CD8-positive, alpha-beta memory T cell (primary cell): Measurements from ENCODE around the gene ATP6V1D. TPM values are rescaled to one million over a fixed set of nuclear protein-coding genes. Genes with fewer than 3 reads are reported as not detected.
A peak's percentile ranks its signal among the peaks of the same experiment; 100 is the strongest.
"Not testable (repeated sequence)": the region's sequence is repeated elsewhere in the genome, so short reads cannot be mapped to it uniquely, and the experiment has no call there.

Experiments used
- CTCF ChIA-PET: fragments of 350-600 bp; sonication (Branson Sonifier 250); formaldehyde crosslinking; loops from one replicate; lab custom pipeline; 2021; ENCODE audit warnings: antibody characterized with exemption; lab: Charles Lee
- POLR2A ChIA-PET: fragments of 350-600 bp; sonication (Branson Sonifier 250); formaldehyde crosslinking; loops from one replicate; lab custom pipeline; 2021; ENCODE audit warnings: antibody characterized with exemption; lab: Charles Lee
- DNase-seq, 5 donors: peaks; one replicate each; pipeline versions ENCODE4 v3.0.0 to v3.0.0-alpha.2; 2020 to 2022; ENCODE audit warnings: mixed read lengths in 1 of 5
- H3K27ac ChIP-seq: one replicate; pipeline ENCODE4 v1.7.0; 2013; ENCODE audit warnings: low read depth, mild to moderate bottlenecking, low read length, moderate library complexity
- H3K27me3 ChIP-seq: 2 replicates; pipeline ENCODE4 v1.7.0; 2013; ENCODE audit warnings: low read length, mild to moderate bottlenecking; ENCODE audit not compliant: insufficient read depth, poor library complexity, severe bottlenecking
- H3K36me3 ChIP-seq: 2 replicates; pipeline ENCODE4 v1.7.0; 2013; ENCODE audit warnings: mild to moderate bottlenecking, low read length, moderate library complexity; ENCODE audit not compliant: insufficient read depth
- H3K4me1 ChIP-seq: 2 replicates; pipeline ENCODE4 v1.7.0; 2013; ENCODE audit warnings: mild to moderate bottlenecking, low read length, moderate library complexity; ENCODE audit not compliant: insufficient read depth
- H3K4me3 ChIP-seq: 2 replicates; pipeline ENCODE4 v1.7.0; 2013; ENCODE audit warnings: mild to moderate bottlenecking, low read length
- H3K9me3 ChIP-seq: 2 replicates; pipeline ENCODE4 v1.7.0; 2013; ENCODE audit warnings: mild to moderate bottlenecking, low read length
- H3K27ac Mint-ChIP-seq, 8 donors: one replicate each; pipeline ENCODE4 v1.8.0; 2020 to 2021; ENCODE audit warnings: mixed read lengths in 8 of 8, mild to moderate bottlenecking in 6 of 8, inconsistent platforms in 3 of 8, moderate library complexity in 3 of 8
- H3K27me3 Mint-ChIP-seq, 2 donors: one replicate each; pipeline ENCODE4 v1.8.0; 2020 to 2021; ENCODE audit warnings: mixed read lengths in 2 of 2, mild to moderate bottlenecking in 1 of 2, moderate library complexity in 1 of 2
- H3K36me3 Mint-ChIP-seq, 3 donors: one replicate each; pipeline ENCODE4 v1.8.0; 2020 to 2021; ENCODE audit warnings: mixed read lengths in 3 of 3, inconsistent platforms in 1 of 3, mild to moderate bottlenecking in 1 of 3
- H3K4me1 Mint-ChIP-seq, 3 donors: one replicate each; pipeline ENCODE4 v1.8.0; 2020 to 2021; ENCODE audit warnings: mixed read lengths in 3 of 3, inconsistent platforms in 1 of 3, mild to moderate bottlenecking in 1 of 3
- H3K4me3 Mint-ChIP-seq, 7 donors: one replicate each; pipeline ENCODE4 v1.8.0; 2020 to 2021; ENCODE audit warnings: mixed read lengths in 7 of 7, mild to moderate bottlenecking in 6 of 7, moderate library complexity in 4 of 7, inconsistent platforms in 2 of 7
- H3K9me3 Mint-ChIP-seq, 5 donors: one replicate each; pipeline ENCODE4 v1.8.0; 2020 to 2022; ENCODE audit warnings: mixed read lengths in 5 of 5, mild to moderate bottlenecking in 3 of 5, moderate library complexity in 2 of 5, inconsistent platforms in 1 of 5
- polyA plus RNA-seq: library from polyadenylated mRNA; unstranded; fragments of 300-500 nt; fragmentation: Illumina TruSeq; gene quantifications from one replicate; pipeline ENCODE4 v1.2.3, GENCODE V29; 2021
- total RNA-seq, 2 experiments: library from RNA; stranded (reverse); gene quantifications; one replicate each; pipeline ENCODE4 v1.2.3, GENCODE V29; 2021

ATP6V1D gene
- total and polyA plus RNA-seq, 3 experiments from 2014 or later, result 34.4 to 49.9 (median 35.4) TPM

- Histone ChIP-seq H3K4me3 (no peak overlapping the region), H3K27ac (no peak overlapping the region), H3K4me1 (no peaks in the 10 kb centered on the region), H3K9me3 (no peaks in the 10 kb centered on the region), H3K36me3 (peaks cover 20% of the 10 kb centered on the region), H3K27me3 (no peaks in the 10 kb centered on the region)
- Mint-ChIP-seq H3K27ac (peak overlapping the region in 2 of 8 donors; percentile 17 to 47), H3K4me3 (no peak overlapping the region), H3K36me3 (peaks cover 6 to 67% (median 15%) of the 10 kb centered on the region in 3 donors), H3K9me3 (no peaks in the 10 kb centered on the region), H3K4me1 (no peaks in the 10 kb centered on the region), H3K27me3 (no peaks in the 10 kb centered on the region)
- ChIA-PET CTCF (no interaction called here), POLR2A (no interaction called here)
- no peak for DNase-seq
Measured at GRCh38 chr14:67343601-67344230, 15.9 kb downstream of the ATP6V1D start.

GRCh38 chr14:67341231-67341630 lies 18.4 kb downstream of the ATP6V1D start:
- H3K4me1 ChIP-seq, H3K27me3 ChIP-seq, POLR2A ChIA-PET, H3K4me3 Mint-ChIP-seq, H3K9me3 Mint-ChIP-seq, CTCF ChIA-PET, H3K4me1 Mint-ChIP-seq, H3K4me3 ChIP-seq, H3K27ac Mint-ChIP-seq, H3K27ac ChIP-seq, DNase-seq, H3K9me3 ChIP-seq, H3K27me3 Mint-ChIP-seq: not testable (repeated sequence)
- H3K36me3 ChIP-seq, result peaks cover 29% of the 10 kb centered on the region
- H3K36me3 Mint-ChIP-seq, result peaks cover 6 to 69% (median 17%) of the 10 kb centered on the region in 3 donors

DNA sequence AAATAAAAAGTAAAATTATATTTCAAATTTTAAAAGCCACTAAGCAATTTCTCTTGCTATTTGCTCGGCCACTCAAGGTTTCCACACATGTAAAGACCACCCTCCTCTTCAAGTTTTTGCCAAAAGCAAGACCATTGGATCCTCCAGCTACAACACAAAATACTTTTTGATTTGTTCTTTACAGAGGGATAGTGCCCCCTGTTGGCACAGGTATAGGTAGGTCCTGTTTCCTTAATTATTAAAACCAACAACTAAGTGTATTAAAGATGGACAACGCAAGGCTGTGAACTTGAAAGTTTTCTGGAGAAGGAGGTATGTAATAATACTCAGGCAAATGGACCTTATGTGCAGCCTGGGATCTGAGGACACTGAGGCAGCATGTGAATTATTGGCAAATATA lies 23.8 kb downstream of the ATP6V1D start:
- peak in 1 of 5 donors; percentile 4 for DNase-seq
- Mint-ChIP-seq H3K9me3 (no peaks in the 10 kb centered on the region), H3K4me1 (no peaks in the 10 kb centered on the region), H3K36me3 (peaks cover 4 to 88% (median 23%) of the 10 kb centered on the region in 3 donors), H3K27me3 (no peaks in the 10 kb centered on the region), H3K4me3 (no peak overlapping the region), H3K27ac (no peak overlapping the region)
- no peaks in the 10 kb centered on the region for H3K9me3 ChIP-seq
- peaks cover 34% of the 10 kb centered on the region for H3K36me3 ChIP-seq
- CTCF ChIA-PET, result no interaction called here
- H3K4me3 ChIP-seq, result no peak overlapping the region
- H3K27ac ChIP-seq, result no peak overlapping the region
- H3K27me3 ChIP-seq, result no peaks in the 10 kb centered on the region
- POLR2A ChIA-PET, result no interaction called here
- H3K4me1 ChIP-seq, result no peaks in the 10 kb centered on the region

DNA sequence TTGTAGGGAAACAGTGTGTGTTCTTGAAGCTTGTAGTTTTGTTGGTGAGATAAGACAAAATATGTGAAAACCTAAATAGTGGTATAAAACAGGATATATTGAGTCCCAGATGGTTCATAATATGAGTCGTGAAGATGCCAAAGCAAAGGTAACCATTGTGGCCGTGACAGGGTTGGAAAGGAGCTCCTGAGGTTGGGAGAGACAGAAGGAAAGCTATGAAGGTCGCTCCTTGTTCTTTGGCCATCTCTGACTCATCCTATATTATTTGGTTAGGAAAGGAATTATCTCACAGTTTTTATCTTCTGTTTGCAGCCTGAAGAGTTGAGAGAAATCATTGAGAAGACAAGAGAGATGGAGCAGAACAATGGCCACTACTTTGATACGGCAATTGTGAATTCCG lies 27.1 kb downstream of the ATP6V1D start:
- Histone ChIP-seq H3K4me3 (no peak overlapping the region), H3K27ac (no peak overlapping the region), H3K4me1 (no peaks in the 10 kb centered on the region), H3K36me3 (peaks cover 25% of the 10 kb centered on the region), H3K27me3 (no peaks in the 10 kb centered on the region), H3K9me3 (no peaks in the 10 kb centered on the region)
- no peaks in the 10 kb centered on the region for H3K4me1 Mint-ChIP-seq
- no peaks in the 10 kb centered on the region for H3K27me3 Mint-ChIP-seq
- ChIA-PET POLR2A (no interaction called here), CTCF (no interaction called here)
- no peak for DNase-seq
- H3K27ac Mint-ChIP-seq, result peak overlapping the region in 1 of 8 donors; percentile 73
- peaks cover 4 to 79% (median 17%) of the 10 kb centered on the region in 3 donors for H3K36me3 Mint-ChIP-seq
- no peaks in the 10 kb centered on the region for H3K9me3 Mint-ChIP-seq
- no peak overlapping the region for H3K4me3 Mint-ChIP-seq

- no peaks in the 10 kb centered on the region for H3K4me1 ChIP-seq
- no peak for DNase-seq
- H3K4me3 Mint-ChIP-seq, result no peak overlapping the region
- H3K9me3 ChIP-seq, result no peaks in the 10 kb centered on the region
- H3K9me3 Mint-ChIP-seq, result no peaks in the 10 kb centered on the region
- no peaks in the 10 kb centered on the region for H3K27me3 ChIP-seq
- POLR2A ChIA-PET, result no interaction called here
- CTCF ChIA-PET, result no interaction called here
- no peaks in the 10 kb centered on the region for H3K4me1 Mint-ChIP-seq
- no peaks in the 10 kb centered on the region for H3K27me3 Mint-ChIP-seq
- H3K36me3 Mint-ChIP-seq, result peaks cover 4 to 74% (median 19%) of the 10 kb centered on the region in 3 donors
- no peak overlapping the region for H3K27ac ChIP-seq
- H3K36me3 ChIP-seq, result peaks cover 23% of the 10 kb centered on the region
- H3K27ac Mint-ChIP-seq, result no peak overlapping the region
- no peak overlapping the region for H3K4me3 ChIP-seq
Measured at GRCh38 chr14:67331368-67332125, 28.1 kb downstream of the ATP6V1D start.

GRCh38 chr14:67329666-67330065 lies 29.9 kb downstream of the ATP6V1D start:
- peaks cover 16% of the 10 kb centered on the region for H3K36me3 ChIP-seq
- H3K27ac Mint-ChIP-seq, CTCF ChIA-PET, H3K27ac ChIP-seq, POLR2A ChIA-PET, H3K9me3 ChIP-seq, H3K4me3 ChIP-seq, DNase-seq, H3K9me3 Mint-ChIP-seq, H3K4me1 ChIP-seq, H3K4me3 Mint-ChIP-seq, H3K27me3 ChIP-seq, H3K27me3 Mint-ChIP-seq, H3K4me1 Mint-ChIP-seq: not testable (repeated sequence)
- peaks cover 8 to 67% (median 20%) of the 10 kb centered on the region in 3 donors for H3K36me3 Mint-ChIP-seq

GRCh38 chr14:67319142-67319541 lies 40.5 kb downstream of the ATP6V1D start:
- Mint-ChIP-seq H3K36me3 (peaks cover under 1 to 43% (median 7%) of the 10 kb centered on the region in 3 donors), H3K9me3 (no peaks in the 10 kb centered on the region), H3K27me3 (no peaks in the 10 kb centered on the region), H3K4me3 (no peak overlapping the region), H3K27ac (no peak overlapping the region), H3K4me1 (no peaks in the 10 kb centered on the region)
- Histone ChIP-seq H3K4me3 (no peak overlapping the region), H3K36me3 (no peaks in the 10 kb centered on the region), H3K4me1 (no peaks in the 10 kb centered on the region), H3K27ac (no peak overlapping the region), H3K9me3 (no peaks in the 10 kb centered on the region), H3K27me3 (no peaks in the 10 kb centered on the region)
- DNase-seq, result no peak
- POLR2A ChIA-PET, result interaction anchor here (0.6 kb wide), 1 partner anchor 15 kb away, joined by 3 read pairs; no protein-coding TSS in a partner anchor
- CTCF ChIA-PET, result no interaction called here

DNA sequence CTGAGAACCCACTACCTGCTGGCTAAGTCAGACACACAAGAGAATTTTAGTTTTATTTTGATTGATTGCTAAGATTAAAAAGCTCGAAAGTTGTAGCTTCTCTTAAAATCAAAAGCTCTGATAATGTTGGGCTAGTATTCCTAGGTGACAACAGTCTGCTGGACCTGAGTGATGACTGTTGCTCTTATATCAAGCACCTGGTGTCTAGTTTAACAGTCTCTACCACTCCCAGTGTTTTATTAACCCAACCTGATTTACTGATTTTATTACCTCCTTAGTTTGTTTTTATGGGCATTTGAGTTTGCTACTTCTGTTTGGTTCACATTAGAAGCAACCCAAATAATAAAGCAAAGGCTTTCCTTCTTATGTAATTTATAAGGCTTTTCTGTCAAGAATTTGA lies 41.8 kb downstream of the ATP6V1D start:
- Histone ChIP-seq H3K4me1 (no peaks in the 10 kb centered on the region), H3K27ac (no peak overlapping the region), H3K9me3 (no peaks in the 10 kb centered on the region), H3K36me3 (no peaks in the 10 kb centered on the region), H3K27me3 (no peaks in the 10 kb centered on the region), H3K4me3 (no peak overlapping the region)
- Mint-ChIP-seq H3K4me1 (no peaks in the 10 kb centered on the region), H3K27ac (peak overlapping the region in 1 of 8 donors; percentile 71), H3K36me3 (peaks cover 3 to 46% (median 7%) of the 10 kb centered on the region in 3 donors), H3K9me3 (no peaks in the 10 kb centered on the region), H3K4me3 (no peak overlapping the region), H3K27me3 (no peaks in the 10 kb centered on the region)
- POLR2A ChIA-PET, result interaction anchor here (0.6 kb wide), 1 partner anchor 8 kb away, joined by 3 read pairs; no protein-coding TSS in a partner anchor
- no peak for DNase-seq
- CTCF ChIA-PET, result no interaction called here
